Fibroblast of peridontal ligament (primary cell): ENCODE measurements around the gene FHIT.

Source experiments
- DNase-seq: peaks from one replicate; pipeline ENCODE4 v3.0.0-alpha.2; 2010; ENCODE audit errors: extremely low read depth

The FHIT gene

DNA sequence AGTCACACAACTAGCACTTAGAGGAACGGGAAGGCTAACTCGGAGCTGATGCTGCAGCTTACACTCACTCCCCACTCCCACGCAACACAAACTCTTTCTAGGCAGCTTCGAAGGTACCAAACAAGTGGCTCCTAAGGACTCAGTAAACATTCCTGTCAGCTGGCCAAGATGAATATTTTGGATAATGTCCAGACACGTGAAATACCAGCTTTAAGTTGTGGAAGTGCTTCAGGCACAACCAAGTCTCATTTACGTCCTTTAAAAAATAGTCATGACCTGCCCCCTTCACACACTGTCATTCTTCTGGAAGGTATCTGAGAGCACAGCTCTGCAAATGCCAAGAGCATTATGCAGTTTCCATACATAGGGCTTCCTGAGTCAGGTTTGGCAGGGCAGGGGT is 1195.5 kb downstream of the FHIT start:
- no peak for DNase-seq

DNA sequence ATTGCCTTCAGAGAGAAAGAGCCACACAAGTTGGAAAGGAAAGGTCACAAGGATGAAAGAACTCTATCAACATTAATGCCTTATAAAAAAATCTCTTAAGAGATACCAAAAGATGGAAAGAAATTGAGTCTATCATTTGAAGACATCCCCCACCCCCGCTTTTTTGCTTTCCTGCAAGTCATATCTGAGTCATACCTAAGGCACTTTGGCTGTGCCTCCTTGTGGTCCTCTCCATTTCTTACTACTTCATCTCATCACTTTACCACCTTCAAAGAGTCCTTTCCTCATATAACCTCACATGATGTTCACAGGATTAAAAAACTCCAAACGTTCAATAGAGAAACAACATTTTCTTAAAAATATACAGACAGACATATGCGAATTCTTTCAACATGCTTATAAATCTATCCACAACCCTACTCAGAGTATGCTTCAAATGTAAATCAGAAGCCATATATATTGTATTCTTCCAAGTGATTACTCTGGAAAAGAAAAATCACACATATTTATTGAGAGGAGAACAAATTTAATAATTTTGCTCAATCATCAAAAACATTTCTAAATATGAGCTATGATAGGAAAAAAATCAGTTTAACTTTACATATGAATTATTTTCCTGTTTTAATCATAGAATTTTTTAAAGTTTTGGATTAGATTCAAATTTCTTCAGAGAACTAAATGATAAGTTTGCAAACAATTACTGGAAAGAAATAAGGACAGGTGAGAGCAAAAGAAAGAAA is 1197.6 kb downstream of the FHIT start:
- DNase-seq: peak; percentile 12

DNA sequence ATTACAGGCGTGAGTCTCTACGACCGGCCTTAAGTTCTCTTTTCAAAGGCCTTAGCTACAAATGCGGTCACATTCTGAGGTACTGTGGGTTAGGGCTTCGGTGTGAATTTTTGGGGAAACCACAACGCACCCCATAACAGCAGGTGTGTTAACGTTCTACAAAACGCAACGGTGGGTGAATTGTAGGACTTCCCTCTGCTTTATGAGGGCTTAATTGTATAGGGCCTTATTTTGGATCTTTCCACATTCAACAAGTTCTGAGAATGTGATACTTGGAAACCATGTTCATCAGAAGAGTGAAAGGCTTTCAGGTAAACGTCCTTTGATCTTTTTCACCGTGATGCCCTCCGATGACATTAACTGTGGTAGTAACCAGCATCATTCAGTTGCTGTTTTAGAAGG is 1202.8 kb downstream of the FHIT start:
- no peak for DNase-seq

DNA sequence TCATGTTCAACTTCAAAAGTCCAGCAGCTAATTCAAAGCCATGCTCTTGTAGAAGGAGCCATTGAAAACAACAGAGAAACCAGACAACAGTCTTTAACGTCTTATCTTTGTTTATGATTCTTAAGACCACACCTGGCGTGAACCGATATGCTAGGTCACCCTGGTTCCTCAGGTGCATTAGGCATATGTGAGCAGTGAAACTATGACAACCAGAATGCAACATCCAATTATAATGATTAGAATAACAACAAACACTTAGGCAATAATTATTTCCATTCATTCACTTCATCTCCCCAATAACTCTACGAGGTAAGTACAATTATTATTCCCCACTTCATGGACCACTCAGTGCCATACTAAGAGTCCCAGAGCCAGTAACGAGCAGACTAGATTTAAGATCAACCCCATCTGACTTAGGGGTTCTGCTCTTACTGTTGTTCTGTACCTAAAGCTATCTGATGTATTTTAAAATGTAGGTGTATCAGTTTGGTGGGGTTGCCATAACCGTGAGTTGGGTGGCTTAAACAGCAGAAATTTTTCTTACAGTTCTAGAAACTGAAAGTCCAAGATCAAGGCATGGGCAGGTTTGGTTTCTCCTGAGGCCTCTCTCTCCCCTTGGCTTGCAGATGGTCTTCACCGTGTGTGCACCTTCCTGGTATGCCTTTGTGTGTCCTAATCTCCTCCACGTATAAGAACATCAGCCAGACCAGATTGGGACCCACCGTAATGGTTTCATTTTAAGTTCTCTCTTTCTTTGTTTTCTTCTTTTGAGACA is 1203.6 kb downstream of the FHIT start:
- DNase-seq: no peak

DNA sequence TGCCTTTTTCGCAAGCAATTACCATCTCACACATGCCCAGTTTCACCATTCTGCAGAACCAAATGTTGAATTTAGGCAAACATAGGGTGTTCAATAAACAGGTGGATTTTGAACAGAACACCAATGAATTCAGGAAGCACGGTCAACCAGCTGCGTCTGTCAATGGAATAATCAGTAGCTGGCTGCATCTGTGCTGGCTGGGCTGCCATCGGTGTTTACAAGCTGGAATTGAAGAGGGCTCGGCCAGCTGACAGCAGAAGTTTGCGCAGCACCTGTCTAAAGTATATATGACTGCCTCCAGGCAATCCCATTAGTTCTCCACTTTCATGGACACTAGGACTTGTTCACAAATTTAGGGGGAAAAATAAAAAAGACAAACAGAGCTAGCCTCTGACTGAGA is 1205.0 kb downstream of the FHIT start:
- no peak for DNase-seq

DNA sequence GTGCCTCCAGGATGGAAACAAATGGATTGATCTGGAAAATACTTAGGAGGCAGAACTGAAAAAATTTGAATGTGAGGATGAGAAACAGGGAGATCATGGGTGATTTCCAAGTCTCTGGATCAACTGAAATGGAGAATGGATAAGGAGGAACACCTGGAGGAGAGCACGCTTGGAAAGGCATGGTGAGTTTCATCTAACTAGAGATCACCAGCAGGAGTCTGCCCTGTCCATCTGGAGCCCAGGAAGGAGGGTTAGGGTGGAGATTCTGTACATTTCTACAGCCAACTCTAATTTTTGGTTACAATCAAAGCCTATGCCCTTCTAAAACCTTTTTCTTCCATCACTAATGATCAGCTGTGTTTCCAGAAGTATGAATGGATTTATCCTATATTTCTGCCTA is 1205.6 kb downstream of the FHIT start:
- no peak for DNase-seq

DNA sequence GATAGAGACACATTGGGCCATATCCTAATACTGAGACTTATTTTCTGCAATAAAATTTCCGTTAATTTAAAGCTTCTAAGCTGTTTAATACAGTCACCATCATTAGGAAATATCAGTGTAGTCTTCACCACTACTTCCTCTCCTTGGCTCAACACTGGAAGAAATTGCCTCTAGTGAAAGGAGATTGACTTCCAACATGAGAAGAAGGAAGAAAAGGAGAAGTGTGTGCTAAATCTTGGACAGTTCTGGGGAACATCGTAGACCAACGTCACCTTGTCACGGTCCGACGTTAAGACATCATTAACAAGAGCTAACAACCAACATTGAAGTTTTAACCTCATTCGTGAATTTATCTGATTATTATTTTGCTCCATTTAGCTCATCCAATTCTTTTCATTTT is 1214.4 kb downstream of the FHIT start:
- DNase-seq: no peak

DNA sequence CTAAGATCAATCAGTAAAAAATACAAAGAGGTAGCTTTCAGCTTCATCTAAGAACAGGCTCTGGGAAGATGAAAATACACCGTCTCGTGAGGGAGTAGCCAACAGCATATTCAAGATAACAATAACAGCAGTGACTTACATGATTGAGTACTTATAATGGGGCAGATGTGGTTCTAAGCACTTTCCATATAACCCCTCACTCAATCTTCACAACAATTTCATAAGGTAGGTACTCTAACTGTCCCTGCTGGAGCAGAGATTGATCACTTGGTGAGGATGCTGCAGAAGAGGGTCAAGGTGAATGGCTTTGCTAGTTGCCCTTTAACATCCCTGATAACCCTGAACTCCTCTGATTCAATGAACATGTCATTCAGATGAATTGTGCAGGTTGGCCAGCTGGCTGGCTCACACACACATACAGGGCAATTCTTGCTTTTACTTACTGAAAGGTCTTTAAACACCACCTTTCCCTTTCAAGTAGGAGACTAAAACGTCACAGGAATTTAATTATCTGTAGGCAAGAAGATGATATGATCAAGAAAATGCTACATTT is 1217.3 kb downstream of the FHIT start:
- no peak for DNase-seq

DNA sequence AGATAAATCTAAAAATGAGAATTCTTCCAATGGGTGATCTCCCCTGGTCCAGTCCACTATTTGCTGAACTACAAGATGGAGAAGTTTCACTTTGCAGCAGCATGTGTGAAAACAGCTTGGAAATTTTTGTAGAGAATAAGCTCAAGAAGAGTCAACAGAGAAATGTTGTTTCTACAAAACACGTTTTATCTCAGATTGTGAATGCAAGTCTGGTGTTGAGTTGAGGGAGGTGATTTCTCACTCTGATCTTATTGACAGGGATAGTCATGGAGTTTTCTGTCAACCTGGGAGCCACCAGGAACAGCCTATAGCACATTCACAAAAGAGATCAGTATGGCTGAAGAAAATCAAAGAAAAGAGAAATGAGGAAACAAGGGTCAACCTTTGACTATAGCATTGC is 1220.3 kb downstream of the FHIT start:
- no peak for DNase-seq

DNA sequence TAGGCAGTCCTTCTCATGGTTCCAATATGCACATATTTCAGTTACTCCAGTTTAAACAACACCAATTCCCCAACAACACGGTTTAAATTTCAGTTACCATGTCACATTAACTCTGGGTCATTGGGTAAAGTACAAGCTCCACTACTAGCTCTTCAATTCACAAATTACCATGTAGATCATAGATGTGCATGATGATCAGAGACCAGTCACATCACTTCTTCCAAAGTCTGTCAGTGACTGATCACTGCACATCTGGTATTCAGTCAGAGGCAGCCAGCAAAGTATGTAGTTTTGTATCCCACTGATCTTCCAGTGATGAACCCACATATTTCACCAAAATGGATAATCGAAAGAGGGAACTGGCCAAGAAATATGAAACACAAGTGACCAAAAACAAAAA is 1223.0 kb downstream of the FHIT start:
- DNase-seq: no peak

DNA sequence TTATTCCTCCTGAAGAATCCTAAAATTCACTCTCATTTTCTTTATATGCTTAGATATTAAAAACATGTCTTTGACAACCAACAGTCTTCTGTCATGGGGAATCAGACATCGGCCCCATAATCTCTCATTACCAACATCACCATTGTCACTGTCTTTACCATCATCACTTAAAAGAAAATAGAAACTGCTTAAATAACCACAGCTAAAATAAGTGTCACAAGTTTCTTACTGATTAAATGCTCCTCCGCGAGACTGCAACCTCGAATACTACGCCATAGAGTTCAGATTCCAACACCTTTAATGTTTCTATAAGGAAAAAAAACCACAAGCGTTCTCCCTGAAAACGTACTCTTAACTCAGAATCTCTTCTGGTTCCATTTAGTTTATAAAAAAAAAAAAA is 1223.9 kb downstream of the FHIT start:
- DNase-seq: no peak

DNA sequence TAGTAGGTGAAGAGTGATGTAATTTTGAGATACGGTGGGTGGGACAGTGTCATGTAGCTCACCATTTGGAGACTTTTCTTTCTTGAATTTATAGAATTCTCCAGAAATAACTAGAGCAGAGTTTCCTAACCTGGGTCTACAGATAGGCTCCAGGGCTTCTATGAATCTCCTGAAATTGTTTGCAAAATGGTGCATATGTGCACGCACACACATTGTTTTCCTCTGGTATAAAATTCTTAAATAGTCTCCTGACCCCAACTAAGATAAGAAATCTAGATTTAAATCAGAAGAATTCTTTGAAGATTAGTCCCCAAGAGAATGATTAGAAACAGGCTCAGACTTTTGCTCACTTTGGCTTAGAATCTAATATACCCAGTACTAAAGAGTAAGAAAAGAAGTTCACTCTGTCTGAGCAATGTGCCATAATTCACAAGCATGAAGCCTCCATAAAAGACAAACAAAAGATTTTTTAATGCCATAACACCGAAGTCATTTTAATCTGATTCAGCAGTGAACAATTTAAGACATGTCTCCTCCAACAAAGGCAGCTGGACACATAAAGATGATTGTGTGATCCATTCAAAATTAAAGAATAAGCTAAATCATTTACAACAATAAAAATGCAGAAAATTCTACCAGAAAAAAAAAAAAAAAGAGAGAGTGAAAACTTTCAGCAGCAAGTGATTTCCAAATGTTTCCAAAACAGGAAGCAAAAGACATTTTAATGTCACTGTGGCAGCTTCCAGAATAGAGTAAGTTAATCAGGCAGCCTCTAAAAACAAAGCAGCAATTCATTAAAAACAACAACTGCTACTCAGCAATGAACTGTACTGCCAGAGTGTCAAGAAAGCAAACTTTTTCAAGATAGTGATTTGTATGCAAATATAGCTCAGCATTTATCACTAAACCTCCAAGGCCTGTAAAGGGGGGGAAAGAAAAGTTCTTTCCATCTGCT is 1225.9 kb downstream of the FHIT start:
- no peak for DNase-seq

DNA sequence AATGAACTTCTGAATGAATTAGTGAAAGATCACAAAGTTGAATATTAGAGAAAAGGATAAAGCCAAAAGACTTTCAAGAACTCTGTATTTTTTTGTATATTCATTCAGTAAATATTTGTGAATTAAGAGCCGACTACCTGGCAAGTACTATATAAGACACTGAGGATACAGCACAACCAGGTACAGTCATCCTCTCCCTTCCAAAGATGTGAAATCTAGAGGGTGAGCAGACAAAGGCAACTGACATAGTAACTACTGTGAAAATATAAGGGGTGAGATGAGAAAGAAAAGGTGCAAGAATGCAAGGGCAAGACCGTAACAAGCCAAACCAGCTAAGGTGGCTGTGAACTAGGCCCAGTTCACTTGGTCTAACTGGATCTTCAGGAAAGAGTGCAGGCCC is 1226.9 kb downstream of the FHIT start:
- DNase-seq: no peak

DNA sequence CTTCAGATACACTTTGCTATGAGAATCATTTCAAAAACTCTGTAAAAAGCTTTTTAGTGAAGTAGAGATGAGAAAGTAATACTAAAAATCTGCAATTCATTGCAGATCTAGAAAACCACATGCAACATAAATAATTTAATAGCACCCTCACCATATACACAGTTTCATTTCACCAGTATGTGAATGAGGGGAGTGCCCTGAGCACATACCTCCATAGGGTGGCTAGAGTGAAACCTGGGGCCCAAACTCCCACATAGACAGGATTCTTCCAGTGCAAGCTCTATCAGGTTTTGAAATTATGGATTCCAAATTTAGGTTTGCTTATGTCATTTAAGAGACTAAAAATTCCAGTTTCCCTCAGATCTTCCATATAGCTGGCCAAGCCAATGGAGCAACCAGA is 1228.1 kb downstream of the FHIT start:
- DNase-seq: no peak

DNA sequence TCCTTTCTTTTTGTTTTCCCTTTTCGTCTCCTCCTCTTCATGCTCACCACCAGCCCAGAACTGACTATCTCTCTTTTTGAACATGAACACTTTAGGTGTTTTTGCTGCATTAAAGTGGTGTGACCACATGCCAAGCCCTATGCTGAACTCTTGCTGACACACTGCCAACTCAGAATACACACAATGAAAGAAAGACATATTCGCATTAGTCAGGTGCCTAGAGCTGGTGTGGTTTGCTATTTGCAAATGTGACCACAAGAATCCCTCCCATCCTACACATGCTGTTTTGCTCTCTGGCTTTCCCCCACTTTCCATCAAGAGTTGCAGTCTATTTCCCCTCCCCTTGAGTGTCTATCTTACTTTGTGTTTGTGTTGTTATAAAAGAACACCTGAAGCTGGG is 1233.6 kb downstream of the FHIT start:
- DNase-seq: no peak

DNA sequence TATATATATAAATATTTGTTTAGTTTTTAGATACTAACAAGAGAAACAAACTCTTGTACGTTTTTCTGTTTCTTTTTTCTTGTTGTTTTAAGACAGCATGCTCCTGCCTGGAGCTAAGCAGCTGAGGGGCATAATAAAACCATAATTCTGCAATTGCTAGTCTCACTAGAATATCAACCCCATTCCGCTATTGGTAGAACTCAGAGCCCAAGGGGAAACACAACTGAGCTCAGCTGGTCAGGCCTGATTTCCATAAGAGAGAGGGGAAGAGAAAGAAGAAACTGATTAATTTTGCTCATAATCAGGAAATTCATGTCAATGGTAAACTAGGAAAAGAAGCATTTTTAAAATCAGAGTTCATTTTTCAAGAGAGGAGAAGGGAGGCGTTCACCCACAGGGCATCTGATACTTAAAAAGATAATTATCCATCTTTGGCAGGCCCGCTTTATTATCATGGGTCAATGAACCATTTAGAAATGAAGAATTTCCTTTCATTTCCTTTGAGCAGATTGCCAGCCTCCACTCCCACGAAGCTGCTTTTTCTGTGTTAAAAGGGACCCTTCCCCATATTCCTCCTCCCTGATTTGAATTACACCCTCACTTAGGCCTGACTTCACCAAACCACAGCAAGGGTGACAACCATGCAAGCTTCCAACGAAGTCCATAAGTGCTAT is 1236.1 kb downstream of the FHIT start:
- no peak for DNase-seq

DNA sequence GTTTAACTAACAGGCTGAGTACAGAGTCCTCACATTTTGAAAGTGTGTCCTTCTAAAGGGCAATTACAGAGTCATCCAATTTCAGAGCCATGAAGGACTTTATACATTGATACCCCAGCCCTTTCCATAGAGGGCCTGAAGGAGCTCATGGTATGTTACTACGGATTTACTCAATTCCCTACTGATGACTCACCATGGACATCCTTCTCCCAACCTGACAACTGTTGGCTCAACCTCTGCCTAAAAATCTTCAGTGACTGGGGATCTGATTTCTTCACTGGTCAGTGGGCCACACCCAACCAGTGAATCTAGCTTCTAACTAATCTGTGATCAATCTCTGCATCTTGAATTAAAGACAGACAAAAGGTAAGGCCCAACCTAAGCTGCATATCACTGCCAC is 1238.0 kb downstream of the FHIT start:
- DNase-seq: no peak

DNA sequence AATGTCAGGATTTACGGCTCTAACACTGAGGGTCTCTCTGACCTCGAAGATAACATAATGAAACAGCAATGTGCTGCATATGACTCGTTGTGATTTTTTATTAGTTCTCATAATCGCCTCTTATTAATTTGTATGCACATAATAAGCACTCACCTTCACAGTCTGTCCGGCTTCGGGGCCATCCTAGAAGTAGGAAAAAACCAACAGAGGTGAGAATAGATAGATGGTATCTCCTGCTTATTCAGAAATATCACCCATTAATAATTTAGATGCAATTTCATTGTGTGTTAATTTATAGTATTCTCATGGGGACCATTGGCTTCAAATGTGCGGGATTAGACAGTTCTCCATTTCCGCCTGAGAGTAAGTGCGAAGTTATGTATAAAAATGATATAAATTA is 1240.0 kb downstream of the FHIT start:
- DNase-seq: no peak

DNA sequence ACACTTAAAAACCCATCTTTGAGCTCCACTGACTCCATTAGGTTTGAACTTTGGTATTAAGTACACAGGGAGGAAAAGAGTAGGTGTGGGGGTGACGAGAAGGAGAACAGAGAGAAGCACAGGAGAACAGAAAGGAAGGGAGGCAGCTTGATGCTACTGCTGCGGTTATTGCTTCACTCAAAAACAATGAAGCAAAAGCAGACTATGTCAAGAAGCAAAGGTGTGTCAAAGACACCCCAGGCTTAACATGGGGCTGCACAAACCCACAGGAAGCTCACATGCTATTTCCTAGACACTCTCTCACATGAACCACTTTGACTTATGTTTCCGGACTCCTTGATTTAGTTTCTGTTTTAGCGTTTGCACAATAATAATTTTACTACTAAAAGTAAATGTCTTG is 1240.5 kb downstream of the FHIT start:
- DNase-seq: no peak

DNA sequence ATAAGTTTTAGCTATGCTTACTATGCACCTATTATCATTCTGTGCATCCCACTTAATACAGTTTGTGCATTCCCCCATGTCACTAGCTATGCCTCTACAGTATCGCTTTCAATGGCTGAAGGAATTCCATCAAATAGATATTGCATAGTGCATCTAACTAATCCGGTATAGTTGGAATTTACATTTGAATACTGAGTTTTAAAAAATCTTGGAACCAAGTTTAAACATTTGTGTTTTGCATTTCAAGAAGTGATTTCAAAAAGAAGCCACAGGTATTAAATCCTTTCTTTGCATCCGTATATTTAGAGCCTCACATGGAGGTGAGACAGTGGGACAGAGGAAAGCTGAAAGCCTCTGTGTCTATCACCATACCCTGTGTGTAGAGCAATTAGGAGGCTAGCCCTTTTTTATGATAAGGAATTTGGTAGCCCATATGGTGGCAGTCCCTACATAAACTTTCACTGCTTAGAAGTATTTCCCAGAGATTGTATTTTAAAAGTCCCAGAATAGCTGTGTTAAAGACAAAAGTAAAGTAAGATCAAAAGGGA is 1241.2 kb downstream of the FHIT start:
- DNase-seq: no peak

DNA sequence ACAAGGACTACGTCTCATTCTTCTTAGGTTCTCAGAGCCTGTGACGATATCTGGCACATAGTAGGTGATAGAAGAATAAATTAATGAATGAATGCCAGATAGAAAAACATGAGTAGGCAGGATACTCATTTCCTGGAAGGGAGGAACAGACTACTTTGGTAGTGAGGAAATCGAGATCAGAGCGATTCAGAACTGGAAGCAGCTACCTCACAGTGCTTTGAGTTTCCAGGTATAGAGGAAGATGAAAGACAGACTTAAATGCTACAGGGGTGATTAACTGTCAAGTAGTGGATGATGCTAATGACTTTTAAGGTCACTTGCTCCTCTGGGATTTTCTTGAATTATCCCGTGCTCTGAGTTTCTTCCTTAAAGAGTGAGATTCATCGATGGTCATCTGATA is 1249.9 kb downstream of the FHIT start:
- DNase-seq: no peak
